GDM1 (cell line): ENCODE measurements around the gene ALDH9A1.
"Not testable (repeated sequence)": the region's sequence is repeated elsewhere in the genome, so short reads cannot be mapped to it uniquely, and the experiment has no call there.

ENCODE experiments used
- DNase-seq: peaks from one replicate; lab custom pipeline; 2025; lab: John Stamatoyannopoulos, UW

The ALDH9A1 gene

DNA sequence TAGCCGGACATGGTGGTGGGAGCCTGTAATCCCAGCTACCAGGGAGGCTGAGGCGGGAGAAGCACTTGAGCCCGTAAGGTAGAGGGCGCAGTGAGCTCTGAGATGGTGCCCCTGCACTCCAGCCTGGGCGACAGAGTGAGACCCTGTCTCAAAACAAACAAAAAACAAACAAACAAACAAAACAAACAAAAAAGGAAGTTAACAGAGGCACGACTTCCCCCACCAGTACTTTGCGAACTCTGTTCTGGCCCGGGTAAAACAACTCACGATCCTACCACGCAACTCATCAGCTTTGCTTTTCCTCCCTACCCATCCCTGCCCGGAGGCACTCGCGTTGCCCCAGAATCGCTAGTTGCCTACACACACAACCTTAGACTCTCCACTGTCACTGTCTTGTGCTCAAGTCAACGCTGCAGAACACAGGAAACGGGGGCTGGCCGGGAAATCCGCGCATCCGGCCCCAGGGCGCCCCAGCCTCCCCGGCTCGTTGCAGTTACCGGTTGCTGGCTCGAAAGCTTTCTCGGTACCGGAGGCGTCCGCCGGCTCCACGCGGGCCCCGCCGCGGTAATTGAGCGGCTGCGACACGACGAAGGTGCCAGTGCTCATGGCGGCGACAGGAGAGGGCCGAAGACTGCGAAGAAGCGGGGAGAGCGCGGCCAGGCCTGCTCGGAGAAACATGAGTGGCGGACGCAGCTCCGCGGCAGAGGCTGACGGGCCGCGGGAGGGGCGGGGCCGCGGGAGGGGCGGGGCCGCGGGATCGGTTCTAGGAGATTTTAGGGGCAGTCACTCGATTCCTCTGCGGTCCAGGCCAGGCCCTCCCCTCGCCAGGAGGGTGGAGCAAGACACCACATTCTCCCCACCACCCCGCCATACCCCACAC is at the start of gene ALDH9A1:
Gene ALDH9A1 (minus strand): TSS at position 682 of the 880 bp plus-strand sequence. CDS start 4 bp downstream, at position 678.
- peak; percentile 85 for DNase-seq

DNA sequence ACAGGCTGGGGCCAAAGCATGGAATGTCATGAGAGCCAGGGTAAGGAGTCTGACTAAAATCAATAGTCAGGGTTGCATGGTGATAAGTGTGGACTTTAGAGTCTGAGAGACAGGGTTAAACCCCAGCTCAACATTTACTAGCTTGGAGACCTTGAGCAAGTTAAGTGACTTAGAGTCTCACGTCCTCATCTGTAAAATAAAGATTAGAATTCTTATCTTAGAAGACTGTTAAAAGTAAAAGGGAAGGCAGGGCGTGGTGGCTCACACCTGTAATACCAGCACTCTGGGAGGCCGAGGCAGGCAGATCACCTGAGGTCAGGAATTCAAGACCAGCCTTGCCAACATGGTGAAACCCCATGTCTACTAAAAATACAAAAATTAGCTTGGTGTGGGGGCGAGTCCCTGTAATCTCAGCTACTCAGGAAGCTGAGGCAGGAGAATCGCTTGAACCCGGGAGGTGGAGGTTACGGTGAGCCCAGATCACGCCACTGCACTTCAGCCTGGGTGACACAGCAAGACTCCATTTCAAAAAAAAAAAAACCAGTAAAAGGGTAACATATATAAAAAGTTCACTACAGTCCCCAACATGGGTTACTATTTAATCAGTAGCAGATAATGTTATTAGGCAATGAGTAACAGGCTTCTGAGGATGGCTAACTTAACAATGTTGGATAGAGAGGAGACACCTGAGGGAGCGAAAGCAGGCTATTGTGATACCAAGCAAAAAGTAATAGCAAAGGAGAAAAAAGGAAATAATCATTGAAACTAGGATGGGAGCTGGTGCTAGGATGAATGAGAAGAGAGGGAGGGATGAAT is 49.5 kb upstream of the ALDH9A1 start:
- no peak for DNase-seq

DNA sequence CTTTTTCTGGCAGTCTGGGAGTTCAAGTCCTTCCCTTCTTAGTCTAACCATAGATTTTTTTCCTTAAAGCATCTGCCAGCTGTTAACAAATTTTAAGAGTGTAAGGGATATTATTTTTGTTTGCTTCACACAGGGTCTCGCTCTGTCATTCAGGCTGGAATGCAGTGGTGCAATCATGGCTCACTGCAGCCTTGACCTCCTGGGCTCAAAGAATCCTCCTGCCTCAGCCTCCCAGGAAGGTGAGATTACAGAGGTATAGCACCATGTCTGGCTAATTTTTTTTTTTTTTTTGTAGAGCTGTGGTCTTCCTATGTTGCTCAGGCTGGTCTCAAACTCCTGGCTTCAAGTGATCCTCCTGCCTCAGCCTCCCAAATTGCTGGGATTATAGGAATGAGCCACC is 46.6 kb upstream of the ALDH9A1 start:
- DNase-seq = not testable (repeated sequence)

DNA sequence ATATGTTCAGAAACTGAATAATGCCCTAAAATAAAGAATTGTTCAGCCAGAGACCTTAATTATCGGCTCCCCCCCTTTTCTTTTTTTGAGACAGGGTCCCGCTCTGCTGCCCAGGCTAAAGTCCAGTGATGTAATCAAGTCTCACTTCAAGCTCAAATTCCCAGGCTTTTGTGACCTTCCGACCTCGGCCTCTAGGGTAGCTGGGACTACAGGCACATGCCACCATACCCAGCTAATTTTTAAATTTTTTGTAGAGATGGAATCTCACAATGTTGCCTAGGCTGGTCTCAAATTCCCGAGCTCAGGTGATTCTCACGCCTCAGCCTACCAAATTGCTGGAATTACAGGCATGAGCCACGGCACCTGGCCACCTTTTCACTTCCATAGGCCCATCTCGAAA is 43.8 kb upstream of the ALDH9A1 start:
- no peak for DNase-seq

DNA sequence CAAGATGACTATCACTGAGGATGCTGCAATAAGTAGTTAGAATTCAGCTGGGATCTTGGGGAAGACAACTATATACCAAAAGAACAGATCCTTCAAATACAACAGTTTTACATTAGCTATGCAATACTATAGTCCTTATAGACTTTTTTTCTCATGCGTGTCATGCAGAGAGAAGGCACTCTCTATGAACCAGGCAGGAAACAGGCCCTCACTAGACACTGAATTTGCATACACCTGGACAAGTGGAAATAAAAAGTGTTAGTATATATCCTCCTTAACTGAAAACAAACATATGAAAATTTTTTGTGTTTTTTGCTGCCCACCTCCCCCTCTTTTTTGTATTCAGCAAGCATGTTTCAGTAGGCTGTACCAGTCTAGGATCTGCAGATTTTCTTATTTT is 40.4 kb upstream of the ALDH9A1 start:
- no peak for DNase-seq

DNA sequence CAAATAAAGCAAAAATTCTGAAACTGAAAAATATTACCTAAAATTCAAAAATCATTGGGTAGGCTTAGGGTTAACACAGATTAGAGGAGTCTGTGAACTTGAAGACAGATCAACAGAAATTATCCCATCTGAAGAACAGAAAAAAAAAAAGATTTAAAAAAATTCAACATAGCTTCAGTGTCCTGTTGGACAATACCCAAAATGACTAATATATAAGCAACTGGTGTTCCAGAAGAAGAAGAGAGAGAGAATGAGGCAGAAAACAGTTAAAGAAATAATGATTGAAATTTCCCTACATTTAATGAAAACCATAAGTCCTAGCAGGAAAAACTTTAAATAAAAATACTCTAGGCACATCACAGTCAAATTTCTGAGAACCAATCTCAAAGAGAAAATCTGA is 38.8 kb upstream of the ALDH9A1 start:
- DNase-seq = no peak

DNA sequence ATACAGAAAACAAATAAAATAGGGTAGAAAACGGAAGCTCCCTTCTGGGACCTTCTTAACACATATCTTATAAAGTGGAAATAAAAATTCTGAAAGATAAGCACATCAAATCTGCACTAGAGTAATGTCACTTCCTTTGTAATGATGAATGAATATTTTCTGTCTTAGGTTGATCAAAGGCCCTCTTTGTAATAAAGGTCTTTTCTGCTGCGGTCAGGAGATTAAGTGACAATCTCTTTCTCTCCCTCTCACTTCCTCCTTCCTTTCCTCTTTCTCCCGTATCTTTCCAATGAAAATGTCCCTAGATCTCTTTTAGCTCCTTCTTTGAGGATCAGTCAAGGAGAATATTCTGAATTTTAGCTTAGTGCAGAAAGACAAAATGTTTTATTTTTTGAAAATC is 36.5 kb upstream of the ALDH9A1 start:
- DNase-seq = no peak

DNA sequence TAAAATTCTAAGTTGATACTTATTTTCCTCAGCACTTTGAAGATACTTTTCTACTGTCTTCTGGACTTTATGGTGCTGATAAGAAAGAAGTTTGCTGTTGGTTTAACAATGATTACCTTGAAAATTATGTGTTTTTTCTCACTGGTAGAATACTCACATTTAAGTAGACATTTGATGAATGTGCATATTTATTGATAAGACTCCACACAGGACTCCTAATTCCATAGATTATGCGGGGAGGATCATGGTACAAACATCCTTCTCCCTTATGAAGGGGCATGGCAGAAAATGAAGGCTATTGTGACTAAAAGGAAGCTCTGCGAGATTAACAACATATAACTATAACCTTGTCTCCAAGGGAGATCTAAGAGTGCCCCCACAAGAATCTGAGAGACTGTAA is 28.5 kb upstream of the ALDH9A1 start:
- no peak for DNase-seq

DNA sequence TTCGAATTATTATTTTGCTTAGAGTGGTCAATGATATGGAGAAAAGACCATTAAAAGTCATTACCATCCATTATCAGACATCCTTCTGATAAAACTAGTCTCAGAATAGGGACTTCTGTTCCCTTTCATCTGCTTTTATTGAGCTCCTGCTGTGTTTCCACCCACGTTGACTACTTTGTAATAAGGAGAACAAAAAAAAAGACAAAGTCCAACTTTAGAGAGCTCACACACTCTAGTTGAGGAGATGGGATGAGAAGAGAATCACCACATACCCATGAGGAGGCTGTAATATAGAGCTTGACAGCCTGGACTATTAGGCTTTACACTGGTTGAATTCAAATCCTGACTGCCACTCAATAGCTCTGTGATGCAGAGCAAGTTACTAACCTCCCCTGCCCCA is 27.8 kb upstream of the ALDH9A1 start:
- no peak for DNase-seq

DNA sequence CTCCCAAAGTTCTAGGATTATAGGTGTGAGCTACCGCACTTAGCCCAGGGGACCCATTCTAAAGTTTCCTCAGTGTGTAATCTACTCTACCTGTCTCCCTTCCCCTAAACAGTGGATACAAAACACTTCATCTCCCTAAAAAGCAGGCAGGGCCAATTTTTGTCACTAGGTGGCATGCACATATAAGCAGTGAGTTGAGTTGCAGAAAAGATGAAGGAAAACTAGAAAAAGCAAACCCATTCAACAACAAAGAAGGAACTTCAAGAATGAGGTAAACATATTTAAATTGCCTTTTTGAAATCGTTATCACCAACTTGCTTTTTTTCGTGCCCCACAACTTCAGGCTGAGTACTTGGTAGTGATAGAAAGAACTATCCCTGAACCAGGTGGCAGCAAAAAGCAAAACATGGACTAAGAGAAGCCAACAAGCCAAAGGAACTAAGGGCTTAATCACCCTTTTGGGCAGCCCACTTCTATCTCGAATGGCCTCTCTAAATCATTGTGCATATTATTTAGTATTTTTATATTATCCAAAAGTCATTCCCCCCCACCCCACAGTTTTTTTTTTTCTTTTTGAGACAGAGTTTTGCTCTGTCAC is 19.7 kb upstream of the ALDH9A1 start:
- peak; percentile 50 for DNase-seq

DNA sequence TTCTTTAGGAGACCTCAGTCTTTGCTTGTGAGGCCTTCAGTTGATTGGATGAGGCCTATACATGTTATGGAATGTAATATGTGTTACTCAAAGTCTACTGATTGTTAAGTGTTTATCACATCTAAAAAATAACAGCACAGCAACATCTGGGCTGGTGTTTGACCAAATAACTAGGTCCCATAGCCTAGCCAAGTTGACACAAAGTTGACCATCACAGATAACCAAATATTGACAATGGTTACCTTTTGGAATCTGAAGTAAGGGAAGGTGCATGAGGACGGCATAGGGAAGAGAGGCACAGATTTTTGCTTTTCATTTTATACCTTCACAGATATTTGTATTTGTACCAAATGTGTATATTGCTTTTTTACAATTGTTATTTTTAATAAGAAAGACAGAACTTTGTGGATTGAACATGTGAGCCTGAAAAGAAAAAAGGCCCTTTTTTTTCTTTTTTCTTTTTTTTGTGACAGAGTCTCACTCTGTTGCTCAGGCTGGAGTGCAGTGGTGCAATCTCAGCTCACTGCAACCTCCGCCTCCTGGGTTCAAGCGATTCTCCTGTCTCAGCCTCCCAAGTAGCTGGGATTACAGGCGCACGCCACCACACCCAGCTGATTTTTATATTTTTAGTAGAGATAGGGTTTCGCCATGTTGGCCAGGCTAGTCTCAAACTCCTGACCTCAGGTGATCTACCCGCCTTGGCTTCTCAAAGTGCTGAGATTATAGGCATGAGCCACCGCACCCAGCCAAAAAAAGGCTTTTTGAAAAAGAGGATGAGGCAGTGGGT is 18.1 kb upstream of the ALDH9A1 start:
- not testable (repeated sequence) for DNase-seq

DNA sequence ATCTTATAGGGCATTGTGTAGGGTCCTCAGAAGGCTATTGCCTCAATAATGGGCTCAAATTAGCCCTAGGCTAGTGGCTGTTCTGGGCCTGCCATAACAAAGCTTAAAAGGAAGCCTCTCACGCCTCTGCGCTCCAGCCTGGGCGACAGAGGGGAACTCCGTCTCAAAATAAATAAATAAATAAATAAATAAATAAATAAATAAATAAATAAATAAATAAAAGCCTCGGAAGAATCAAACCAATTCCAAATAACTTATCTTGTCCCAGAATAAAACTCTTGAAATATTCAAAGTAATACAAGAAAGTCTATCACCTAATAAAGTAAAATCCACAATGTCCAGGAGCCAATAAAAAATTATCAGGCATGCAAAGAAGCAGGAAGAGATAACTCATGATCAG is 14.4 kb upstream of the ALDH9A1 start:
- no peak for DNase-seq

DNA sequence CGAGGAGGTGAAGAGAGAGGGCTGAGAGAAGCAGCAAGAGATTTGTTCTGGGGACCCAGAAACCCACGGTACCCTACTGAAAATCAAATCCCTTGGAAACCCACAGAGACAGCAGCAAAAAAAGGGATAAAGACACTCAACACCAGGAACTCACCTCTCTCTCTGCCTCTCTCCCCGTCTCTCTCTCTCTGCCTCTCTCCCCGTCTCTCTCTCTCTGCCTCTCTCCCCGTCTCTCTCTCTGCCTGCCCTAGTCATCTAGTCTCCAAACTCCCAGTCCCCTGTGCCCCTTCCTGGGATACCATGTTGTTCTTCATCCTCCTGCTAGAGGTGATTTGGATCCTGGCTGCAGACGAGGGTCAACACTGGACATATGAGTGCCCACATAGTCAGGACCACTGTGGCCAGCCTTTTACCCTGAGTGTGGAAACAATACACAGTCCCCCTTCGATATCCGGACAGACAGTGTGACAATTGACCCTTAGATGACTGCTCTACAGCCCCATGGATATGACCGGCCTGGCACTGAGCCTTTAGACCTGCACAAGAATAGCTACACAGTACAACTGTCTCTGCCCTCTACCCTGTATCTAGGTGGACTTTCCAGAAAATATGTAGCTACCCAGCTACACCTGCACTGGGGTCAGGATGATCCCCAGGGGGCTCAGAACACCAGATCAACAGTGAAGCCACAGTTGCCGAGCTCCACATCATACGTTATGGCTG is 9.8 kb upstream of the ALDH9A1 start:
- no peak for DNase-seq

DNA sequence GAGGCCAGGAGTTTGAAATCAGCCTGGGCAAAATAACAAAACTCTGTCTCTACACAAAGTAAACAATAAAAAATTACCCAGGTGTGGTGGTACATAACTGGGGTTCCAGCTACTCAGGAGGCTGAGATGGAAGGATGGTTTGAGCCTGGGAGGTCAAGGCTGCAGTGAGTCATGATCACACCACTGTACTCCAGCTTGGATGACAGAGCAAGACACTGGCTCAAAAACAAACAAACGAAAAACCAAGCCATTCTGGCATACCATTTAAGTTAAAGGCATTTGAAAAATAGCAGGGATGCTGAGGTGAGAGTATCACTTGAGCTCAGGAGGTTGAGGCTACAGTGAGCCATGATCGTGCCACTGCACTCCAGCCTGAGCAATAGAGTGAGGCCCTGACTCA is 5.3 kb upstream of the ALDH9A1 start:
- DNase-seq = no peak

DNA sequence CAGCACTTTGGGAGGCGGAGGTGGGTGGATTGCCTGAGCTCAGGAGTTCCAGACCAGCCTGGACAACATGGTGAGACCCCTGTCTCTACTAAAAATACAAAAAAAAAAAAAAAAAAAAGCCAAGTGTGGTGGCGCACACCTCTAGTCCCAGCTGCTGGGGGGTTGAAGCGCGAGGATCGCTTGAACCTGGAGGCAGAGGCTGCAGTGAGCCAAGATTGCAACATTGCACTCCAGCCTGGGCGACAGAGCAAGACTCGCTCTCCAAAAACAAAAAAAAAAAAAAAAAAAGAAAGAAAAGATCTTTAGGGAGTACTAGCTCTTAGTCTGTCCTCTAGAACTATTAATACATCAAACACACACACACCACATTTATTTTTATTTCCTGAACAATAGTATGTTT is 3.6 kb upstream of the ALDH9A1 start:
- DNase-seq = not testable (repeated sequence)

DNA sequence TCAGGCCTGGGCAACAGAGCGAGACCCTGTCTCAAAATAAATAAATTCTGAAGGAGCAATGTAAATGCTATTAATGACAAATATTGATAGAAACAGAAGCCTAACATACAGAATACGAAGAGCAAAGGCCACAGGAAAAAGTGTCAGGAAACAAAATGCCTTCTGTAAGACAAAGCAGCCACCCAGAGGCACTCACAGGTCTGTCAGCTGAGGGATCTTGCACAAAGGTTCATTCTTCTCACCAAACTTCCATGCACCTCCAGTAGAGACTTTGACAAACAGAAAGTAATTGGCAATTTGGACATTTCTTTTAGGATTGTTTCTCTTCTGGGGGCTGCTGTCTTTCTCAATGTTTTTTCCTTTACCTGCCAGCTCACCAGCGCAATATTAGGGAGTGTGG is 1.2 kb upstream of the ALDH9A1 start:
- DNase-seq = no peak

DNA sequence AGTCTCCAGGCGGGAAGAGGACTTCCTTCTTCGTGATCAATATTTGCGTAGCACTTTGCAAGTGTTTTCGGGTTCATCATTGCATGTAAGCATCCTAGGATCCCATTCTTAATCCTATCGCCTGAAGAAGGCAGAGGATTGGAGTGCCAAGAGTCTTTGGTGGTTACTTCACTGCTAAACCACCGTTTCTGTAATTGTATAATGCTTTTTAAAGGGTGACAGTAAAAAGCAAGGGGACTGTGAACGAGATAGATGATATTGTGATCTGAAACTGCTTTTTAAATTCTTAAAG is 345 bp upstream of the ALDH9A1 start:
- no peak for DNase-seq

DNA sequence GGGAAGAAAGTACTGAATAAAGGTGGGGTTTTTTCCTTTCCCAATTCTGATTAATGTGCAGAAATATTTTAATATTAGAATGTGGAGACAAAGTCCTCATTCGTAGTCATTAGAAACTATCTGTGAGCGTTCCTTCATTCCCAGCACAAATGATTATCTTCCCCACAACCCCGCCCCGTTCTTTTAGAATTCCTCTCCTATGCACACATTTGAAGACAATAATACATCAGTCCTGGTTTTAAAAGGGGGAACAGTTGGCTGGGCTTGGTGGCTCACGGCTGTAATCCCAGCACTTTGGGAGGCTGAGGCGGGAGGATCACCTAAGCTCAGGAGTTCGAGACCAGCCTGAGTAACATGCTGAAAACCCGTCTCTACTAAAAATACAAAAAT is 876 bp downstream of the ALDH9A1 start:
- DNase-seq = no peak

DNA sequence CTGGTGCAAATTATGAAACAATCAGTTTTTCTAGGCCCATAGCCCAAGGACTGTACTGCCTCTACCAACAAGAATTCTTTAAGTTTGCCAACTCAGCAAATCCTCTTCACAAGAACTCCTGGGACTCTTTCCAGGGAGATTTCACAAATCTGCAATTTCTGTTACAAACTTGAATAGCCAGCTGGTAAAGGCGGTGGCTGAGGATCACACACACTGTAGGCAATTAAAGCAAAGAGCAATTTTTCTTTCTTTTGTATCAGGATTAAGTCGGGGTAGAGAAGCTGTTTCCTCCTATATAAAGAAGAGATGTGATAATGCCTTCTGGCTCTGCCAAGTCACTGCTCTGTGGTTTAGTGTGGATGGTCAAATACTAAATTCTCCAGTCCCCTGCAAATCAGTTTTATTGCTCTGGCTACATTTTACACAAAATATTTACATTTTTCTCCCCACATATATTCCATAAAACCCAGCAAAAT is 1.7 kb downstream of the ALDH9A1 start:
- no peak for DNase-seq

DNA sequence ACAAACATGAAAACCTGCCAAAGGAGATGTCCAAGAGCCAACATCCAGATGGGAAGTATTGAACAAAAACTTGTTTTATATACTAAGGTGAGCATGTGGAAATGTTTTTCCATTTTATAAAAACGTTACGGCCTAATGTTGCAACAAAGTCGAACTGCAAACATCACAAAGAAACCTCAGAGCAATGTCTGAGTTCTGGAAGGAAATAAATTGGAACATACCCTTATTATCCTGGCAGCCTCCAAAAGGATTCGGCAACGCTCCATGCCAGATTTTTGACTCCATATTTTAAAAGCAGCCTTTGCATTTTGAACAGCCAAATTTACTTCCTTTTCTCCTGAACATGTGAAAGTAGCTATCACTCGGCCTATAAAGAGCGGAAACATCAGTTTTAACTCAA is 3.3 kb downstream of the ALDH9A1 start:
- no peak for DNase-seq

DNA sequence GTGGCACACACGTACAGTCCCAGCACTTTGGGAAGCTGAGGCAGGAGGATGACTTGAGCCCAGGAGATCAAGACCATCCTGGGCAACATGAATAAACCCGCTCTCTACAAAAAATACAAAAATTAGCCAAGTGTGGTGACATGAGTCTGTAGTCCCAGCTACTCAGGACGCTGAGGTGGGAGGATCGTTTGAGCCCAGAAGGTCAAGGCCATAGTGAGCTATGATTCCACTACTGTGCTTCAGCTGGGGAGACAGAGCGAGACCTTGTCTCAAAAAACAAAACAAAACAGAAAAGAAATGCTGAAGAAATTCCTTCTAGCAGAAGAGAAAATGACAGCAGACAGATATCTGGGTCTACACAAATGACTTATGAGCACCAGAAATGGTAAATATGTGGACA is 10.3 kb downstream of the ALDH9A1 start:
- no peak for DNase-seq
